WI38 (cell line): ENCODE data around the gene GALT.

ENCODE experiments used
- H3K4me3 ChIP-seq: 2 replicates; pipeline ENCODE4 v1.5.1; 2011; ENCODE audit warnings: low read depth, mild to moderate bottlenecking, control low read depth, low read length
- CTCF ChIP-seq: IDR thresholded peaks from 2 replicates; pipeline ENCODE4 v1.5.1; 2012; ENCODE audit warnings: low read depth, mild to moderate bottlenecking, control low read depth, low read length

The GALT gene

GRCh38 chr9:34686231-34686630 lies 39.8 kb downstream of the GALT start:
- TF ChIP-seq CTCF = no peak
- no peak overlapping the region for H3K4me3 ChIP-seq

GRCh38 chr9:34686732-34687131 lies 40.3 kb downstream of the GALT start:
- no peak for TF ChIP-seq CTCF
- H3K4me3 ChIP-seq = no peak overlapping the region

- H3K4me3 ChIP-seq = no peak overlapping the region
- no peak for TF ChIP-seq CTCF
Measured at GRCh38 chr9:34687276-34688030, 41.0 kb downstream of the GALT start.

- no peak overlapping the region for H3K4me3 ChIP-seq
- no peak for TF ChIP-seq CTCF
Measured at GRCh38 chr9:34688329-34689115, 42.0 kb downstream of the GALT start.

- H3K4me3 ChIP-seq = no peak overlapping the region
- no peak for TF ChIP-seq CTCF
Measured at GRCh38 chr9:34689116-34689470, 42.6 kb downstream of the GALT start.

- H3K4me3 ChIP-seq = no peak overlapping the region
- no peak for TF ChIP-seq CTCF
Measured at GRCh38 chr9:34689512-34689911, 43.0 kb downstream of the GALT start.
